GM19324 (cell line): ENCODE results near the gene AGBL3.

ENCODE experiments used
- ATAC-seq: cut with Tn5 transposase; IDR thresholded peaks from one replicate; pipeline ENCODE4 v1.9.1; 2021; ENCODE audit warnings: mild to moderate bottlenecking, moderate library complexity; ENCODE audit not compliant: unreplicated experiment, low FRiP score

The AGBL3 gene

DNA sequence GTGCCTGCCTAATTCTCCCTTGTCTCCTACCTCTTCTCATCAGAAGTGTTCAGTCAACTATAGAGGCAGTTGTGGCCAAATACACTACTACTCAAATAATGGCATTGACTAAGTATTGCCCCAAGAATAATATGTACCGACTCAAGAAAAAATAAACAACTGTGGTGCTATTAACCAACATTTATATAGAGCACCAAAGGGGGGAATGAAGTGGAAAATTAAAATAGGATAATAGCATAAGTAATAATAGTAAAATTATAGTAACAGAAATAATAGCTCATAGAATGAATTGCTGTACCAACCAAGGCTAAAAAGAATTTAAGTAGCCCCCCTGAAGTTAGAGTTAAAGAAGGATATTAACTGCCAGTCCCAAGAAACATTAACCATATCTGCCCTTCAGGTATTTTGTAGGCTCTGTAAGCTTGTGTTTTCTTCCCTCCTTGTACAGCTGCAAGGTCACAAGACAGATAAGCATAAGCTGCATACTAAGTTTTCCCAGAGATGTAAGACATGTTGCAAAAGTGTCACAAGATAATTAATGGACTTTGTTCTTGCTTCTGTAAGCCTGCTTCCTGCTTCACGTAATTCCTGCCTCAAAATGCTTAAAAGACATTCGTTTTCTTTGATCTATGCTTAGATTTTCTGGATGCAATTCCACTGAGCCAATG is 195.1 kb downstream of the AGBL3 start:
- ATAC-seq, result no peak

DNA sequence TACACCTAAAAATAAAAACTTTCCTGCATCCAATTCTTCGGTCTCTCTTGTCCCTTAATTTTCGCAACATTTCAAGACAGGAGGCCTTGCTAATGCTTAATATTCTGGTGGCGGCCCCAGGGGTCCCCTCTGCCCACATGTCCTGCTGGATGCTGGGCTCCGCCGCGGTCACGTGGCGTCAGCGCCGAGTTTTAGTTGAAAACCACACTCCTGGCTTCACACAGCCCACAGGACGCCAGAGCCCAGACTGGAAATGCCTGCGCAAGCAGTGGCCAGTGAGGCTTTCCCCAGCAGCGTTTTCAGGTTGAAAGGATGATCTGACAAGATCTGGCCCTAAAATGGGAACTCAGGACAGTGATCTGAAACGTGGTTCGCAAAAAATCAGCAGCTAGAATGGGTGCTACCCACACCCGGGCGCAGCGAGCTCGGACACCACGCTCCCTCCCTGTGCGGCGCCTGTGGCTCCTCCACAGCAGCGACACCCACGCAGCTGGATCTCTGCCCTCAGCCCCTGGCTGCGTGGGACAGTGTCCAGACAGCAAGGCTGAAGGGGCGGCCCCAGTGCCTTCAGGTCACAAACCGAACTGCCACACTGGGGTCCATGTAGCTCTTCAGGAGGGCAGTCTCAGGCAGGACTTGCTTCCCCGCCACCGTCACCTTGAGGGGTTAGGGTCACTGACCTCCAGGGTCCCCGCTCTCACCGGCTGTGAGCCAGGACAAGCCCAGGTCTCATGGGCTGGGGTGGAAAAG is 195.8 kb downstream of the AGBL3 start:
- no peak for ATAC-seq

DNA sequence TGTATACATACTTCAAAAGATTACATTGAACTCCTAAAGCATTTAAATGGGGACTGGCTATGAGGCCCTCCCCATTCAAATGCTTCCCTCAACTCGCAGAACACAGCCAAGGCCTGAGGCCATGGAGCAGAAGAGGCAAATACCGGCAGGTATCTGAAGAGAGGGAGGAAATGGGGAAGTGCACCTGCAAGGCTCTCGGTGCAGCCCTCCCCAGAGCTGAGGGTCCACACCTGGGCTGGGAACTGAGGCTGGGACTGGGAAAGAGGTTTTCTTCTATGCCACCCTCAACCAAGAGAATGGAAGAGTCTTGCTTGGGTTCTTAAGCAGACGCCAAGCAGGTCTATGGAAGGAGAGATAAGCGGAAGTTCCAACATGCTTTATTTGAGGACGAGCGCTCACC is 197.2 kb downstream of the AGBL3 start:
- ATAC-seq, result no peak

DNA sequence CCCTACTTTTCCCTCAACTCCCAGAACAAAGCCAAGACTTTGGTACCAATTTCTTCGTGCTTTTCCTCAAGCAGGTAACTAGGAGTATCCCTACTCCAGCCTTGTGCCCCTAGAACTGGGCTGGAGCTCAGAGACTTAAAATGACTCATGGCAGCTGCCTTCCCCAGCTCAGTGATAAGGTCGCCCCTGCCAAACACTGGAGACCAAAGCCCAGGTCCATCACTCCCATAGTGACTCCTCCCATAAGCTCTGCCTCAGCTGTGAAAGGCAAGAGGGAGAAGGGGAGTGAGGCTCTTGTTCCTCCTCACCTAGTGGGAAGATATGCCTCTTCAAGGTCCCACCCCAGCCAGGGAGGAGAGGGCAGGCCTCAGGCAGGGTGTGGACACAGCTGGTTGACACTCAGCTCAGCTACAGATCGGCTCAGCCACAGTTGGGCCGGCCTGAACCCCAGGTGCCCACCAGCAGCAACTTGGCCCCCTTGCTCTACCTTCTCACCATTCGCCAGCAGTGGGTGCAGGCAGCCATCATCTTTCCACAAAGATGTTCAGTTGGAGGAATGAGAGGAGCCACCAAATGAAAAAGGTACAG is 198.0 kb downstream of the AGBL3 start:
- no peak for ATAC-seq
